SU-DHL-6 (cell line): Measurements from ENCODE around the gene ZNF195.
"Not testable (repeated sequence)": the region's sequence is repeated elsewhere in the genome, so short reads cannot be mapped to it uniquely, and the experiment has no call there.

Experiments used
- EZH2phosphoT487 ChIP-seq: fragments of 200-600 bp; sonication (generic), shearing (Covaris generic); conservative IDR thresholded peaks from 2 replicates; pipeline ENCODE4 v1.6.1; 2018; ENCODE audit warnings: mild to moderate bottlenecking, antibody characterized with exemption, low read length, moderate library complexity, mixed read lengths
- TF ChIP-seq, protein P1 (sequence below): fragments of 200-600 bp; sonication (generic); IDR thresholded peaks from one replicate; pipeline ENCODE4 v1.5.1; 2017; ENCODE audit warnings: antibody characterized with exemption, mild to moderate bottlenecking, low read length, moderate library complexity; ENCODE audit not compliant: insufficient read depth, poor library complexity, severe bottlenecking

GRCh38 chr11:3423928-3424327 is 45.0 kb upstream of the ZNF195 start:
- TF ChIP-seq, protein P1, sequence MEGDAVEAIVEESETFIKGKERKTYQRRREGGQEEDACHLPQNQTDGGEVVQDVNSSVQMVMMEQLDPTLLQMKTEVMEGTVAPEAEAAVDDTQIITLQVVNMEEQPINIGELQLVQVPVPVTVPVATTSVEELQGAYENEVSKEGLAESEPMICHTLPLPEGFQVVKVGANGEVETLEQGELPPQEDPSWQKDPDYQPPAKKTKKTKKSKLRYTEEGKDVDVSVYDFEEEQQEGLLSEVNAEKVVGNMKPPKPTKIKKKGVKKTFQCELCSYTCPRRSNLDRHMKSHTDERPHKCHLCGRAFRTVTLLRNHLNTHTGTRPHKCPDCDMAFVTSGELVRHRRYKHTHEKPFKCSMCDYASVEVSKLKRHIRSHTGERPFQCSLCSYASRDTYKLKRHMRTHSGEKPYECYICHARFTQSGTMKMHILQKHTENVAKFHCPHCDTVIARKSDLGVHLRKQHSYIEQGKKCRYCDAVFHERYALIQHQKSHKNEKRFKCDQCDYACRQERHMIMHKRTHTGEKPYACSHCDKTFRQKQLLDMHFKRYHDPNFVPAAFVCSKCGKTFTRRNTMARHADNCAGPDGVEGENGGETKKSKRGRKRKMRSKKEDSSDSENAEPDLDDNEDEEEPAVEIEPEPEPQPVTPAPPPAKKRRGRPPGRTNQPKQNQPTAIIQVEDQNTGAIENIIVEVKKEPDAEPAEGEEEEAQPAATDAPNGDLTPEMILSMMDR: not testable (repeated sequence)
- not testable (repeated sequence) for TF ChIP-seq EZH2phosphoT487
